HG03175 (cell line): ENCODE measurements around the gene BTBD9.
"Not testable (repeated sequence)": the region's sequence is repeated elsewhere in the genome, so short reads cannot be mapped to it uniquely, and the experiment has no call there.

Experiments used
- ATAC-seq: cut with Tn5 transposase; IDR thresholded peaks from one replicate; pipeline ENCODE4 v1.9.1; 2021; ENCODE audit warnings: mild to moderate bottlenecking, moderate library complexity; ENCODE audit not compliant: unreplicated experiment

BTBD9 gene

GRCh38 chr6:38353310-38354036 lies 286.3 kb downstream of the BTBD9 start:
- ATAC-seq: no peak

- ATAC-seq: no peak
Measured at GRCh38 chr6:38352636-38353035, 287.1 kb downstream of the BTBD9 start.

GRCh38 chr6:38350942-38351341 lies 288.8 kb downstream of the BTBD9 start:
- no peak for ATAC-seq

DNA sequence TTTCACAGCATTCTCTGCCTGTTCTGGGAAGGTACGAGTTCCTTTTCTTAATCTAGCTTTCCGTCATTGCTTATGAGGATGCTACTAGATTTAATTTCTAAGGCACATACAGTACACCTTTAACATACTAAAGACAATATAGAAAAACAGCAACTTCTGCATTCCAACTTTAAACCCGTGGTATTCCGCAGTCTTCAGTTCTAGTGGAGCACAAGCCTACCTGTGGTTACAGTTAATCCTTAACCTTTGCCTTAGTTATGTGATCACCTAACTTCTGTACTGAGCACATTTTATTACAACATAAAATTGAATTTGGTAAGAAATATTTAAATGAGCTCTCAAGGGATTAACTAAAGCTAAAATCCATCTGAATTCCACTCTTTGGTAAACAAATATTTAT lies 289.5 kb downstream of the BTBD9 start:
- ATAC-seq: no peak

GRCh38 chr6:38349795-38350194 lies 289.9 kb downstream of the BTBD9 start:
- no peak for ATAC-seq

DNA sequence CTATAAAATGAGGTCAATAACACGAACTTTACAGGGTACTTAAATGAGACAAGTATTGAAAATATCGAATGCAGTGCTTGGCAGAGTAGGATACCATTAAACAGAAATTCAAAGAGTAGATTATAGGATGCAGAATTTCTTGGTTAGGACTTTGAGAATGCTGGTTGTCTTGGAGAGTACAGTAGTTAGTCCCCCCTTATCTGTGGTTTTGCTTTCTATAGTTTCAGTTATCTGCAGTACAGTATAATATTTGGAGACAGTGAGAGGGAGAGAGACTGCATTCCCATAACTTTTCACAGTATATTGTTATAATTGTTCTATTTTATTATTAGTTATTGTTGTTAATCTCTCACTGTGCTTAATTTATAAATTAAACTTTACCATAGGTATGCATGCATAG lies 290.5 kb downstream of the BTBD9 start:
- no peak for ATAC-seq

DNA sequence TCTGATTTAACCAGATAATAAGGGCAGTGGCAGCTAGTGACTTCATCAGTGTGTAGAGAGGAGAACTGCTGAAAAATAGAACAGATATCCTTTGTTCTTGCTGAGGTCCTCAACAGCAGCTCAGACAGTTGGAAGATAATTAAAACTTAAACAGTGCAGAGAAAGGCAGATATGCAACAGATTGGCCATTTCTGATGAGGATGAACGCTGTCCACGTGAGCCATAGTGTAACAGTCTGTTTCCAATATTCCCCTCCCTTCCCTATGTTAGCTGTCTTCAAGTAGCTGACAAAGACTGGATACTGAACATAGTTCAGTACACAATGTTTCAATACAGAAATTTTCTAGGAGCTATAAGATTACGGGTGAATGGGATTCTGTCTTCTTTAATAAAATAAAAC lies 291.4 kb downstream of the BTBD9 start:
- ATAC-seq: no peak

GRCh38 chr6:38347829-38348228 lies 291.9 kb downstream of the BTBD9 start:
- not testable (repeated sequence) for ATAC-seq

DNA sequence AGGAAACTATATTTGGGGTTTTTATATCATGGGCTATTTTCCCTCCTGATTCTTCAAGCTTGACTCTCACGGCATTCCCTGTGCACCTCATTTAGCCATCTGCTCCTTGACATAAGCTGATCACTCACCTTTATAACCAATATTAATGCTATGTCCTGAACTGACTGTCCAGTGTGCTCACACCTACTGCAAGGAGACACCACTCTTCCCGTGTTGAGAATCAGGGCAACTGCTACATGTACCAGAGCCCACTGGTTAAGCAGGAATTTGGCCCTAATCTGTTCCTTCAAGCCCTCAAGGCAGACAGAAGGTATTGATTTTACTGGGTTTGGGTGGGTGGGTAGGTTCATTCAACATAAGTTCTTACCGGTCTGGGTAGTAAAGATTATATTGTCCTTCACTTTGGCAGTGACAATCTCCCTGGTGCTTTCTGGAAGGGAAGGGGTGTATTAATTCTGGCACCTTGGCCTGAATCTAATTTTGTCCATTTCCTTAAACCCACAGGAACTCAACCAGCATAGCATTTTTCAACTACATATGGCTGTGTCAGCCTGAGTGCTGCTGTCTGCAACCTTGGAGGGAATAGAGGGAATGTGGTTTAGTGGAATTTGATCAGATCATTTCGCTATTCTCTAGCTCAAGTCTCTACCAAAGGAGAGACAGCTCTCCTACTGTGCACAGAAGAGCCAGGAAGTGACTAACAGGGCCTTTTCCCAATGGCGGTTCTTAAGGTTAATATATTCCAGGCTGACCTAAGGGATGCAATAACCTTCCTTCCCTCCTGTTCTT lies 293.2 kb downstream of the BTBD9 start:
- no peak for ATAC-seq

GRCh38 chr6:38345586-38345985 lies 294.1 kb downstream of the BTBD9 start:
- no peak for ATAC-seq

DNA sequence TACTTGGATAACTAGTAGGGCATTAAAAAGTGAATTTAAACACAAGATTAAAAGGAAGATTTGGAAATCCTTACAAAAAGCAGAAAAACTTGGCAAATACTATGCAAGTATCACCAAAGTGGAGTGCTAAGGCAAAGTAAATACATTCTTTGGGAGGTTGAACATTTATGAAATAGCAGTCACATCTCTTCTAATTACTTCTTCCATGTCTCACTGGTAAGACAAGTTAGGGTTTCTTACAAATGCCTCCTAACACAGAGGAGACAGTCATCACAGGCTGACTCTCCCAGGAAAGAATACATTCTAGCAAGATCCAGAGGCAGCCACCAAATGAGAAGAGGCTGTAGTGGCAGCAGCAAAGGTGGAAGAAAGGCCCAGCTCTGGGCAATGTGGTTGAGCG lies 298.2 kb downstream of the BTBD9 start:
- ATAC-seq: no peak

DNA sequence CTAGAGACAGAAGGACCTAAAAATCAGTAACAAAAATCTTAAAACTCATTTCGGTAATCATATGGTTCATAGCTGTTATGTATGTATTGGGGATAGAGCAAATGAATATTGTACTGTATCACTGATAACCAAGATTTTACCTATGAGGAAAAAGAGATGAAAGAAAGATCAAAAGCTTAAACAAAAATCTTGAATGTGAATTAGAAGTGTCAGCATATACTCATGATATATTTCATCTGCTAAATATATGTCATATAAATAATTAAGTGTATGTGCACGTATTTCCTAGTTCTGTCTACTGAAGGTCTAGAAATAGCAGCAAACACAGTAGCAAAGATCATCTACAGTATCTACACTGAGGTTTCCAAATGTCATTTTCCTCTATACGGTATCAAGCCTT lies 299.8 kb downstream of the BTBD9 start:
- ATAC-seq: no peak

GRCh38 chr6:38337819-38338465 lies 301.8 kb downstream of the BTBD9 start:
- ATAC-seq: no peak

DNA sequence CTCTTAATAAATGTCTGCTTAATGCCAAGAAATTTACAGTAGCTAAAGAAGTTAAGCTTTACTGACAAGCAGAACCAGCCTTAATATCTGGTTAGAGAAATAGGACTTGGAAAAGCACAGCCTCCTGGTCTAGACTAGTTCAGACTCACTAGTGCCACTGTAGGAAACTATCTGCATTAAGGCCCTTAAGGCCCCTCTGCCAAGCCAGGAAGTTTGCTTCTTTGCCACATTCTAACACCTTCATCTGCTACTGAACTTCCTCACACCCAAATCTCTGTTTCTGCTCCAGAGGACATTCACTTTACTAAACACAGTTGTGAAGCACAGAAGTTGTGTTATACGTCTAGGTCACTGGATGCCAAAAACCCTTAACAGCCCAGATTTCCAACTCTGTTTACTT lies 302.8 kb downstream of the BTBD9 start:
- no peak for ATAC-seq

- ATAC-seq: no peak
Measured at GRCh38 chr6:38326837-38327236, 312.9 kb downstream of the BTBD9 start.

- ATAC-seq: no peak
Measured at GRCh38 chr6:38323216-38323615, 316.5 kb downstream of the BTBD9 start.

- ATAC-seq: no peak
Measured at GRCh38 chr6:38322138-38322537, 317.6 kb downstream of the BTBD9 start.

DNA sequence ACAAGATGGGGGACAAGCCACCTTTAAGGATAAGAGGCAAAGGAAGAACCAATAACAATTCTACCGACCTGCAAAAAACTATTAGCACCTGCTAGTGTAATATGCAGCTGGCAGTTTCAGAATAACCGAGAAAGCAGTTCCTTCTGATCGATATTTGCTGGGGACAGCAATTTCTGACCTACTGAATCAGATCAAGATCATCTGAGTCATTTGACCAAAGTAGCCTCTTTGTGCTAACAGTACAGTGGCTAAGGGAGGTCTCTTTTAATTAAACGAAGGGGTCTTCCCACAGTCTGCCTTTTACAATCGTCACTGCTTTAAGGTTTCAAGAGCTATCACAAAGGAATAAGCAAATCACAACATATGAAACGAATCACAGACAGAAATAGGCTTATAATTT lies 318.9 kb downstream of the BTBD9 start:
- ATAC-seq: peak; percentile 43

DNA sequence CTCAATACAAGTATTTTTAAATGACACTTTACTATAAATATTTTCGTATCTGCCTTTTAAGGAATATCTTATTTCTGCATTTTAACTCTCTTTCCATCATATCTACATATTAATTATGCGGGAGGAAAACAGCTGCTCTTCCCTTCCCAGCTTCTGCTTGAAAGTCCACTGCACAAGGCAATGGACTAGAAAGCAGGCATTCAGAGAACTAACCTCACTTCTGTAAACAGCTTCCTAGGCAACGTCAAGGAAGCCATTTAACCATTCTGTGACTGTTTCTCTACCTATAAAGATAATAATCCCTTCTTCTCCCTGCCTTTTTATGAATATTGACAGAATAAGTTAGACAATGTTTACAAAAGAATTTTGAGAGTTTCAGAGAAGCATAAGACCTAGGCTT lies 319.4 kb downstream of the BTBD9 start:
- no peak for ATAC-seq

- no peak for ATAC-seq
Measured at GRCh38 chr6:38319256-38320212, 320.2 kb downstream of the BTBD9 start.
